ENCODE results near the gene SRSF8. TPM values are rescaled to one million over a fixed set of nuclear protein-coding genes. Genes with fewer than 3 reads are reported as not detected.

The SRSF8 gene
- total RNA-seq, 1 donor from 2014 or later, result 19.0 TPM

GRCh38 chr11:95050595-95051202, 16.0 kb upstream of the SRSF8 start:
- no peak overlapping the region for H3K27ac ChIP-seq (replicated peaks)
- H3K4me3 ChIP-seq, result no peak overlapping the region
- peaks cover 82% of the 10 kb centered on the region for H3K27me3 ChIP-seq (ENCODE audit: low read depth)
- no peaks in the 10 kb centered on the region for H3K9me3 ChIP-seq (replicated peaks)
- intact Hi-C loops (cut with micrococcal nuclease), result no loop called here
- H3K36me3 ChIP-seq, result no peaks in the 10 kb centered on the region
- TF ChIP-seq, protein P1, sequence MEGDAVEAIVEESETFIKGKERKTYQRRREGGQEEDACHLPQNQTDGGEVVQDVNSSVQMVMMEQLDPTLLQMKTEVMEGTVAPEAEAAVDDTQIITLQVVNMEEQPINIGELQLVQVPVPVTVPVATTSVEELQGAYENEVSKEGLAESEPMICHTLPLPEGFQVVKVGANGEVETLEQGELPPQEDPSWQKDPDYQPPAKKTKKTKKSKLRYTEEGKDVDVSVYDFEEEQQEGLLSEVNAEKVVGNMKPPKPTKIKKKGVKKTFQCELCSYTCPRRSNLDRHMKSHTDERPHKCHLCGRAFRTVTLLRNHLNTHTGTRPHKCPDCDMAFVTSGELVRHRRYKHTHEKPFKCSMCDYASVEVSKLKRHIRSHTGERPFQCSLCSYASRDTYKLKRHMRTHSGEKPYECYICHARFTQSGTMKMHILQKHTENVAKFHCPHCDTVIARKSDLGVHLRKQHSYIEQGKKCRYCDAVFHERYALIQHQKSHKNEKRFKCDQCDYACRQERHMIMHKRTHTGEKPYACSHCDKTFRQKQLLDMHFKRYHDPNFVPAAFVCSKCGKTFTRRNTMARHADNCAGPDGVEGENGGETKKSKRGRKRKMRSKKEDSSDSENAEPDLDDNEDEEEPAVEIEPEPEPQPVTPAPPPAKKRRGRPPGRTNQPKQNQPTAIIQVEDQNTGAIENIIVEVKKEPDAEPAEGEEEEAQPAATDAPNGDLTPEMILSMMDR (IDR thresholded peaks at IDR 0.05; ENCODE audit: borderline replicate concordance), result no peak
- no peaks in the 10 kb centered on the region for H3K4me1 ChIP-seq
- DNase-seq, result no peak

GRCh38 chr11:95054356-95054755, 12.4 kb upstream of the SRSF8 start:
- intact Hi-C loops (cut with micrococcal nuclease), result no loop called here
- Histone ChIP-seq H3K4me1 (no peaks in the 10 kb centered on the region), H3K27me3 (ENCODE audit: low read depth) (peaks cover 58% of the 10 kb centered on the region), H3K4me3 (no peak overlapping the region), H3K27ac (replicated peaks) (no peak overlapping the region), H3K36me3 (no peaks in the 10 kb centered on the region), H3K9me3 (replicated peaks) (no peaks in the 10 kb centered on the region)
- DNase-seq, result no peak
- TF ChIP-seq, protein P1 (IDR thresholded peaks at IDR 0.05; ENCODE audit: borderline replicate concordance), result no peak

DNA sequence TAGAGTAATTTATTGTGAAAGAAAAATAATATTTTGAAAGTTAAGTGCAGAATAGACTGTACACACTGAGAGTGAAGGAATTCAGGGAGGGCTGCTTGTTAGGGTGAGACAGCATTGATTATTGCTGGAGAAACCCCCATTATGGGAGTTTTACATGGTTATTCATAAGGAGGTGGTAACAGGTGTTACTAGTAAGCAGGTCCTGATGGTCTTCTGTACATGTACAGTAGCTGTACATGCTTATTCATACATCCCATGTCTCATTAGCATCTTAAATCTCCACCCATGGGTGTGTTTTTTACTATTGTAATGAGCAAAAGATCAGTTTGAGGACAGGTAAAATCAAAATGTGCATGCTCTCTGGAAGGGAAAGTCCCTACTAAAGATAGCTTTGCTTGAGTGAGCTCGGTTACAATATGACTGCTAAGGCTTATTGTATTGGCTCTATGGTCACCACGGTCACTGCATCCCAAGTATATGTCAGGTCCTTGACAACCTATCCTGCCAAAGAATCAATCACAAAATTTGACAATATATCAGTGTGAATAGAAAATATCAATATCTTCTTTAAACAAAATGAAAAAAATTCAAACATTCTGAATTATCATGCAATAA, 11.3 kb upstream of the SRSF8 start:
- H3K9me3 ChIP-seq (replicated peaks), result no peaks in the 10 kb centered on the region
- intact Hi-C loops (cut with micrococcal nuclease), result no loop called here
- DNase-seq, result no peak
- H3K36me3 ChIP-seq, result no peaks in the 10 kb centered on the region
- peaks cover 52% of the 10 kb centered on the region for H3K27me3 ChIP-seq (ENCODE audit: low read depth)
- H3K27ac ChIP-seq (replicated peaks), result no peak overlapping the region
- no peaks in the 10 kb centered on the region for H3K4me1 ChIP-seq
- TF ChIP-seq, protein P1 (IDR thresholded peaks at IDR 0.05; ENCODE audit: borderline replicate concordance), result no peak
- no peak overlapping the region for H3K4me3 ChIP-seq

GRCh38 chr11:95057959-95058358, 8.8 kb upstream of the SRSF8 start:
- Histone ChIP-seq H3K36me3 (no peaks in the 10 kb centered on the region), H3K4me3 (no peak overlapping the region), H3K27me3 (ENCODE audit: low read depth) (peaks cover 26% of the 10 kb centered on the region), H3K27ac (replicated peaks) (no peak overlapping the region), H3K4me1 (no peaks in the 10 kb centered on the region), H3K9me3 (replicated peaks) (no peaks in the 10 kb centered on the region)
- no peak for DNase-seq
- intact Hi-C loops (cut with micrococcal nuclease), result no loop called here
- TF ChIP-seq, protein P1 (IDR thresholded peaks at IDR 0.05; ENCODE audit: borderline replicate concordance), result no peak

- Histone ChIP-seq H3K27me3 (ENCODE audit: low read depth) (peaks cover 21% of the 10 kb centered on the region), H3K36me3 (no peaks in the 10 kb centered on the region), H3K4me1 (no peaks in the 10 kb centered on the region), H3K4me3 (no peak overlapping the region), H3K9me3 (replicated peaks) (no peaks in the 10 kb centered on the region), H3K27ac (replicated peaks) (no peak overlapping the region)
- DNase-seq, result no peak
- TF ChIP-seq, protein P1 (IDR thresholded peaks at IDR 0.05; ENCODE audit: borderline replicate concordance), result no peak
- intact Hi-C loops (cut with micrococcal nuclease), result no loop called here
Observed at GRCh38 chr11:95058621-95059020, 8.1 kb upstream of the SRSF8 start.

Data from left ventricle myocardium inferior (tissue), 1 donor.